GM18517 (cell line): ENCODE measurements around the gene JAZF1.

ENCODE experiments used
- ATAC-seq: cut with Tn5 transposase; IDR thresholded peaks from one replicate; pipeline ENCODE4 v1.9.1; 2021; ENCODE audit warnings: mild to moderate bottlenecking, moderate library complexity; ENCODE audit not compliant: unreplicated experiment

JAZF1 gene

DNA sequence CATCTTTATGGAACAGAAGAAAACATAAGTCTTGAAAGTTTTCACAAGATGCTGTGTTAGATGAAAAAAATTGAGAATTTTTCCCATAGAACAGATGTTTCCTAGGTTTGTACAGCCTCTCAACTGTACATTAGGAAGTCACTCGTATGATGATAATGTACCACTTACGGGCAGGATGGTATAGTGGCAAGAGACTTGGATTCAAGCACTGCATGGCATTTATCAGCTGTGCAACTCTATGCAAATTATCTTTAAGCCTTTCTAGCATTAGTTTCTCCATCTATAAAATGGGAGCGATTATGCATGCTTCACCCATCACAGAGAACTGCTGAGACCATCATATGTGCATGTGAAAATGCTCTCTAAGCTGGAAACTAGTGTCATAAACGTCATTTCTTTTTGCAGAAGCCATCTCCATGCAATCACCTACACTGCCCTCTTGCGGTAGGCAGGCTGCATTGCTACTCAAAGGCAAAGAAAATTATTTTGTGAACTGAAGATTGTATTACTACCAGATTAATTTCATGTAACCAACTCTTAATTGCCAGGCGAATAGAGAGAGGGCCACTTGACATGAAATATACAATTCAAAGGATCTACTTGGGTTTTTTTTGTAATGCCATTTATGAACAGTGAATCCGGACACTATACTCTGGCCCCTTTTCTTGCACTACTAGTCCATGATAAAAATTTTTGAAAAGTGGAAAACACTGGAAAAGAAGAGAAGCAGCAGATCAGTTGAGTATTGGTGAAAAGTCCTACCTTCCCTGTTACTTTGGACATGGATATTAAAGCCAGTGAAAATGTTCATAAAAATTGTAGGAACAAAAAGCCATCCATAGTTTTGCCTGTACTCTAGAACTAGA lies 102.3 kb downstream of the JAZF1 start:
- no peak for ATAC-seq

DNA sequence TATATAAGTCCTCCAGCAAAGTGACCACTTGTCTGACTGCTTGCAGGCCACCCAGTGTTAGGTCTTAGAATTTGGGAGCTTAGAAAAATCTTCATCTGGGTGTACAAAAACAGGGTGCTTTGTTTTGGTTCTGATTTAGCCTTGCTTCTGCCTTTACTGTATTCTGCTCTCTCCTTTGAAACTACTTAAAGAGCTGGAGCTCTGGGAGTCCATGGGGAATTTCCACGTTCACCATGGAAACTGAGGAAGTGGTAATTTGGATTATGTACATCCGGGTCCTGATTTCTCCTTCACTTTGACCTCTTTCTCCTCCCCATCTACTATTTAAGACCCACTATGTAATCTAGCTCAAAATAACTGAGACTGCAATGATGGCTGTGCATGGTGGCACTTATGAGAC lies 103.0 kb downstream of the JAZF1 start:
- ATAC-seq, result no peak

- no peak for ATAC-seq
Observed at GRCh38 chr7:28076423-28077200, 104.0 kb downstream of the JAZF1 start.

GRCh38 chr7:28075674-28076358 lies 104.8 kb downstream of the JAZF1 start:
- ATAC-seq, result no peak

GRCh38 chr7:28072876-28073514 lies 107.6 kb downstream of the JAZF1 start:
- no peak for ATAC-seq

- no peak for ATAC-seq
Observed at GRCh38 chr7:28071570-28071969, 109.0 kb downstream of the JAZF1 start.

GRCh38 chr7:28070297-28071055 lies 110.1 kb downstream of the JAZF1 start:
- no peak for ATAC-seq

- no peak for ATAC-seq
Observed at GRCh38 chr7:28069807-28070206, 110.8 kb downstream of the JAZF1 start.

DNA sequence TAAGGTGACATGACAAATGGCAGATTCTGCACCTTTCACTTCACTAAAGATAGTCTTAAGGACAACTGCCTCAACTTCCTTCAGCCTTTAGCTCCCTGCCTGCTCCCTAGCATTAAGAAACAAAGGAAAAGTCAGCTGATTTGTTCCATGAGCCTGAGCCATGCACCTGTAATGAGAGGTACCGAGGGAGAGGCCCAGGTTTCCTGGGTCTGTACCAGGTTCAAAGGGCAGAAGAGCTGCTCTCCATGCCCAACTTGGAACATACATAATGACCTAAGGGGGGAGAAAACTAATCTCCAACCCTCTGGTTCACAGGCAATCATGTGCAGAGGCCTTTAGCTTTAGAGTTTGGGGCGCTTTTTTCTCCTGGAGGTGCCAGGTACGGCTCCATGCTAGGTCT lies 111.2 kb downstream of the JAZF1 start:
- ATAC-seq, result no peak

GRCh38 chr7:28068811-28069216 lies 111.8 kb downstream of the JAZF1 start:
- ATAC-seq, result no peak

- ATAC-seq, result no peak
Observed at GRCh38 chr7:28067171-28067570, 113.4 kb downstream of the JAZF1 start.

DNA sequence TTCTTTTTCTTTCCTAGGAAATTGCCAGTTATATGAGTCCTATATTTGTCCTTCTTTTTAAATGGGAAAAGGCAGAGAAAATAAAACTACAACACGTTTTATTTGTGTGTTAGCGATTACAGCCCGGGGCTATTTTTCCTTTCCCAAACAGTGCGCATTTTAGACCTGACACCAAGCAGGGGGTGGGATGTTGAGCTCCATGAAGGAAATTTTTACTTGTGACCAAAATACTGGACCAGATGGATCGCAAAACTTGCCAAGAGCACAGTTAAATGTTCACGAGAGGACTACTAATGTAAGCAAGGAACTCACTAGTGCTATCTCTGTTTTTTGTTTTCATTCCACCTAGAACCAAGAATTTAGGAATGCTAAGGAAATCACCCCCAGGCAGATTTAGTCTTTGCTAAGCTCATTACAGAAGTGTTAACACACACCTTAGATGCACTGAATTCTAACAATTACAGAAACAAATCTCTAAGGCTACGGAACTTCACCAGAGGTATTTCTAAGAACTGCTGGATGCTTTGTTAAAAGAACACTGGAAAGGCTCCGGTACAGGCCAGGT lies 114.8 kb downstream of the JAZF1 start:
- no peak for ATAC-seq

DNA sequence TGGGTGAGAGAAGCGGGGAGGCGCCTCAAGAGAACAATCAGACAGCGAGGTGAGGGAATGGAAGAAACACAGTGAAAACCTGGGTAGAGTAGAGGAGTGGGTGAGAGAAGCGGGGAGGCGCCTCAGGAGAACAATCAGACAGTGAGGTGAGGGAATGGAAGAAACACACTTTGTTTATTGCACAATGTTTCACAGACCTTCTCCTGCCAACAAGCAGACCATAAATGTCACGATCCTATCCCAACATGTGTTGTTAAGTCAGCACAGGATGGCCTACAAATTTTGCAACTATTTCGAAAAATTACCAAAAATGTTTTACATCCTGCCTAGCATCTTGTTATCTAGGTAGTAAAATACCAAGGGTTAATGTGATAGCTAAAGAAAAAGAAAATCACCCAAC lies 115.3 kb downstream of the JAZF1 start:
- ATAC-seq, result no peak

- no peak for ATAC-seq
Observed at GRCh38 chr7:28064437-28064836, 116.2 kb downstream of the JAZF1 start.

DNA sequence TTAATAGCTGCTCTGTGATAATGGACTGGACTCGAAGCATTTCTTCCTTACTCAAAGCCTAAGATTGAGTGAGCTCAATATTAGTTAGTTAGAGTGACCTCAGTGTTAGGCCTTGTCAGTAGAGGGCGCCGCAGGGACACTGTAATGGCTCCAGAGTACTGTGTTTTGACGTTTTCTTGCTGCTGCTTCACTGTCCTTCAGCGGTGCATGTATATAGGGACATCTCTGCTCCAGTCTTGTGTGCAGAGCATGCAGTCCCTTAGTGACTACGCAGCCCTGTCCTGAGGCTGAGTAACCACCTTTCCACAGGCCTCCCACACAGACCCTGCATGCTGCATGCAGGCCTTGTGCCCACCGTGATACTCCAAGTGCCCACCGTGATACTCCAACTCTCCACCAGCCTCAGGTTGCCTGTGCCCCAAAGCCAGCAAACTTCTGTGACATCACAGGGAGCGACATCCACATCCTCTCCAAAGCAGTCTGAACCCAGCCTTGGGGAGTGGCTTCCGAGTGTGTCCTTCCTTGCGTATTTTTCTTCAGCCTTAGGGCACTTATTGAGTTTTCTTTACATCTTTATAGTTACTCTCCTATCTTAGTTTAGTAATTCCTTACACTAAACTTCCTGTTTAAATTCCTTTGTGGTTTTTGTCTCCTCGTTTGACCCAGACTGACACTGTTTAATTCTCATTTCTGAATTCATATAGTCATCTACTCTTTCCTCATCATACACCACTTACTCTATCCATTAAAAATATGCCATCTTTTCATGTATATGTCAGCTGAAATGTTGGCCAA lies 118.2 kb downstream of the JAZF1 start:
- no peak for ATAC-seq

DNA sequence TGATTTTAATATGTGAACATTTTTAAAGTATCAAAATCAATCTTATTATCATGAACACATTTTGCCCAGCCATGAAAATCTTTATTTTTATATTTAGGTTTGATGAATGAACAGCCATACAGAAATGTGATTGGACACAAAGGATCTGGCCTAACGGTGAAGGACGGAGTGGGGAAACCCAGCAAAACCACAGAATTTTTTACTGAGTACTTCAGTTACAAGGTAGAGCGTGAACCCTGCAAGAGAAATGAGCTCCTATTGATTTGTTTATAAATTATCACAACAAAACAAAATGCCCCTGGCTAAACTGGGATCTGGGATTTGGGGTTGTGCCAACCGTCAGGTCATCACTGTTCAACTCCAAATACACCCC lies 118.8 kb downstream of the JAZF1 start:
- ATAC-seq, result no peak

- ATAC-seq, result no peak
Observed at GRCh38 chr7:28060371-28060950, 120.1 kb downstream of the JAZF1 start.

GRCh38 chr7:28055161-28055544 lies 125.4 kb downstream of the JAZF1 start:
- no peak for ATAC-seq
